GM19468 (cell line): ENCODE results near the gene COP1.

ENCODE experiments used
- ATAC-seq: cut with Tn5 transposase; IDR thresholded peaks from one replicate; pipeline ENCODE4 v1.9.1; 2021; ENCODE audit warnings: mild to moderate bottlenecking, moderate library complexity, moderate number of reproducible peaks; ENCODE audit not compliant: unreplicated experiment; ENCODE audit errors: extremely low read depth

Gene COP1

DNA sequence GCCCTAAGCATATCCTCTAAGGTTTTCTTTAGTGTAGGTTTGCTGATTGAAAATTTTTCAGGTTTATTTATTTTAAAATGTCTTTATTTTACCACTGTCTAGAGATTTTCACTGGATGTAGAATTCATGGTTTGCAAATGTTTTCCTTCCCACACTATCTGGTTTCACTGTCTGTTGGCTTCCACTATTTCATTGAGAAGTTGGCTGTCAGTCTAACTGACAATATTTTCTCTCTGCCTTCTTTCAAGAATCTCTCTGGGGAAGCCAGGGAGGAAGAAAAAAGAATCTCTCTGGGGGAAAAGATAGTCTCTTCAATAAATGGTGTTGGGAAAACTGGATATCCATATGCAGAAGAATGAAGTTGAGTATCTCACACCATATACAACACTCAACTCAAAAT is 226.0 kb downstream of the COP1 start:
- ATAC-seq, result no peak

DNA sequence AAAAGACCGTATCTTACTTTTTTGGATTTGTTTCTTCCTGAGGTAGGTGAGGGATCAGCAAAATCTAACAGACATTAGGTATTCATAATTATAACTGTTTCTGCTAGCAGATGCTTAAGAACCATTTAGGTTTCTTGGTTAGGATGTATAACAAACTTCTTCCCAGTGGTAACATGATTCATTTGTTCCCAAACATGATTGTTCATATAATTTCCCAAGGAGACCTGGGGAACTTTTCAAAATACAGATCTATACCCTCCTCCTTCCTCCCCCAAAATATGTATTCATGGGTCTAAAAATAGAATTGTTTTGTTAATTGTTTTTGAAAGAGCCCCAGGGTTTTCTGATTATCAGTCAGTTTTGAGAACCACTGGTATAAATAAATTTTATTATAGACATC is 228.2 kb downstream of the COP1 start:
- no peak for ATAC-seq

DNA sequence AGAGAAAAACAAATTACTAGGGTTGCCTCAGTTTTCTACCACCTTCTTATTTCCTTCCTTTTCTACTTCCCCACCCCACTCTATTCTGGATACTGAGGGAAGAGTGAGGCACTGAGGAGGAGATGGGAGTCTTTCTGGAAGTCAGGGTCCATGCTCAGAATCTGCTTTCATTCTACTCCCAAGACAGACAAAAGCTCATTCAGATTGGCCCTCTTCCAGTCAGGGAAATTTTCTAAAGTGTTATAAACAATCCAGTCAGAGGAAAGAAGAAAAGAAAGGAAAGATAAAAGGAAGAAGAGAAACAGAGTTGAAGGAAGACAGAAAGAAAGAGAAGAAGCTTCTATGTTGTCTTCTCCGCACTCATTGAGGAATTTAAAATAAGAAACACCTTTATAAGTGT is 228.6 kb downstream of the COP1 start:
- ATAC-seq, result no peak

DNA sequence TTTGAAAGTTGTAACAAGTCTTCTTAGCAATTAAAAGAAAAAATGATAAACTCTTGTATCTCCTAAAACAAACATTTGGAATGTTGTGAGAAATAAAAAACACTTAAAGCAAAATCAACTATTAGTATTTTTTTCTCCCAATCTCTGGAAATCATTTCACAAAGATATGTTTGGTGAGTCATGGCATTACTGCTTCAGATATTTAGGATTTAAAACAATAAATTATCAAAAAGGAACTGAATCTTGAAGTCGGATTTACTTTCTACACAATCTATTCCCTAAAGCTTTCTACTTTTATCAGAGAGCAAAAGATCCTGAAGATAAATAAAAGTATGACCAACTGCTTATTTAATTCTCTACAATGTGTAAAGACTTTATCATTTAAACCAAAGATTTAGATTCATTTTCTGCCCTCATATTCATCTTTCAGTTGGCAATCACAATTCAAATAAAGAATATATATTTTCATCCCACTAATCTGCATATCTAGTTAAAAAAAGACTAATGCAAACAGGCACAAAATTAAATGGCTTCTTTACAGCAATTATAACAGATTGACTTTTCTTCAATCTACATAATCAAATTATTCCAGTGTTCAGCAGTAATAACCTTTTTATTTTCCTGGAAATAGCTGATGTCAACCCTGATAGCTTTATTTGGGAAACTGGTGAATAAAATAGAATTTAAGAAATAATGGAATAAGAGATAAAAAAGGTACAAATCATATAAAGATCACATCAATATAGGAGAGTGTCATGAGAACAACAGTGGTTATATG is 230.0 kb downstream of the COP1 start:
- no peak for ATAC-seq

DNA sequence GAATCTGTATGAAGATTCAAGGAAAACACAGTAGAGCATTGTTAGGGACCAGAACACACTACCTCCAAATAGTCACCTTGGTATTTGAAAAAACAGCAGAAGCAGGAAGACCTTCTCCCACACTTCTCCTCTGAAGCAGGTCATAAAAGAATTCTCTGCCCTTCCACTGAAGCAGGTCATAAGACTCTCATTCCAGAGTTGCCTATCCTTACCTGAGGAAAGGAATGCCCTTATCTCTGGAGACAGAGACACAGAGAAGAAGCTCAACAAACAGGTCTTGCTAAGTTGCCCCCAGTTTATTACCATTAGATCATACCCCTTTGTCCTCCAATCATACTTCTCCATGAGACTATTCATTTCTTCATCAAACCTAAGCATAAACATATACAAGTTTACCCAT is 237.9 kb downstream of the COP1 start:
- ATAC-seq, result no peak

DNA sequence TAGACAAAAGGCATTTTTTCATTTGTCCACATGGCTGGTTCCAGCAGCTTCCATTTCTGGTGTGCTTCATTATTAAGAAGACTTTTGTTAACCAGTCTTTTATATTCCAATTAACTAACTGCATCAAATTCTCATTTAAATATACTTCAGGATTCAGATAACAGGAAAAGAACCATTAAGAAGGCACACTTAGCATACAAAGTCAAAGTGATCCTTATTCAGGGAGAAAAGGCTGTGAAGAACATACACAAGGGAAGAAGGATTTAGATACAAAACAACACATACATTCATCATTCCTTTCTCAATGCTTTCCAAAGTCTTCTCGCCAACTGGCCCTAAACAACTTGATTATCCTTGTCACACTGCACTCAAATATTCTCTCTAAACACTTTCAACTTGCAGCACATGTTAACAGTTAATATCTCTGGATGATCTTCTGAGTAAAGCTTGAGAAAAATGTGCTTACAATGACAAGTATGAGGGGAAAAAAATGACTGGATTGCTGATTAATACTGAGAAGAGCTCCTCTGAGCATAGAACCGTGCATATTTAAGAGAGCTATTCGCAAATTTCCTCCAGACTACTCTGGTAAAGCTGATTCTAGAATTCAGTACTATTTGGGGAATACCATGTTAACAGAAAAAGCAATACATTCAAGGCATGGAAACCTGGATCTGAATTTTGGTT is 238.5 kb downstream of the COP1 start:
- no peak for ATAC-seq

DNA sequence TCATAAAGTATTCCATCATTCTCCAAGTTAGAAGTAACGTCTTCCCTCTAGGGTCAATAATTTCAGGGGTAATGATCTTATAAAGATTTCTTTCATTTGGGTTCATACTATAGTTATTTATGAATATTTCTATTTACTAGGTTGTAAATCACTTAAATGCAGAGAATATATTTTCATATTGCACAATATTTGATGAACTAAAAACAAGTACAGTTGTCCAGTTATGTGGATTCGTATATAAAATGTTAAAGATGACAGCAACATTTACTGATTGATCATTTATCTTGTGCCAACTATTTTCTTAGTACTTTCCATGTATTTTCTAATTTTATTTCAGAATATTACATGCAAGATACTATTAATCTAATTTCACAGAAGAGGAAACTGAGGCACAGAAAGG is 243.3 kb downstream of the COP1 start:
- no peak for ATAC-seq

DNA sequence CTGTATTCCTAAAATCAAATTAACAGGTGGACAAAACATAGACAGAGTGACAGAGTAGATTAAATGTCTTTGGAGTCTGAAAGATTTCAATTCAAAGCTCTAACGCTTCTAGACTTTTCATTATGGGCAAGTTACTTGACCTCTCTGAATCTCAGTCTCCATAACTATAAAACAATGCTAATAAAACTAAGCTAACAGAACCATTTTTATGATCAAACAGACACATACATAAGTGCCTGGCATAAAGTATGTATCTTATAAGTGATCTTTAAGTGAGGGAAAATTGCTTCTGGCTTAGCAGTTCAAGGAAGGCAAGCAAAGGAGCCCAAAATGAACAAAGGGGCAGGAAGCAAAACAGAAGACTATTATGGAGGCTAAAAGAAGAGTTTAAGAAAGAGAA is 246.9 kb downstream of the COP1 start:
- ATAC-seq, result no peak

DNA sequence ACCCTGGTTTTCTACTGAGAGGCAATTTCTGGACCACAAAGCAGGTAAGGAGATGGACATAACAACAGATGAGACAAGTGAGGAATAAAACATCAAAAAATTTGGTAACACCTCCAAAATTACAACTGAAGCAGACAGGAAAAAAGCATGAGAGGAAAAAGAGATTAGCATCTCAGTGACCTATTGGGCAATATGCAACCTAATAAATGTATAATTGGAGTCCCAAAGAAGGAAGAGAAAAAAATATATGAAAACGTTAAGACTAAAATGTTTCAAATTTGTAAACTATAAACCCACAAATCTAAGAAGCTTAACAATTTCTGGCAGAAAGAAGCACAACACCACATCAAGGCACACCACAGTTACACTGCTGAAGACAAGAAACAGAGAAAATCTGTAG is 255.5 kb downstream of the COP1 start:
- ATAC-seq, result no peak

DNA sequence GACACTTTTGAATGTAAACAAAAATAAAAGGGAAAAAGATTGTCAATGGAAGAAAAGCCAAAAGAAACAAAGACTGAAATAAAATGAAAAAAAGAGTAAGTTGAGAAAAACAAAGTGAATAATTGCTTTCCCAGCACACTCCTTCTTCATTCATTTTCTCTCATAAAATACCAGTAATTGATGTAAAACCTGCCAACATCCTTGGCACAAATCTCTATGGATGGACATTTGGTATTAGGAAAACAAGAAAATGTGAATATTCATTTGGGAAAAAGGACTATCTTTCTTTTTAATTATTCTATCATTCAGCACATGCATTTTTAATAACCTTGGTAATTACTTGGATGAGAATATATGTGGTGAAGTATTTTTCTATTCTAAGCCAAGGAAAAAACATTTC is 259.3 kb downstream of the COP1 start:
- no peak for ATAC-seq

DNA sequence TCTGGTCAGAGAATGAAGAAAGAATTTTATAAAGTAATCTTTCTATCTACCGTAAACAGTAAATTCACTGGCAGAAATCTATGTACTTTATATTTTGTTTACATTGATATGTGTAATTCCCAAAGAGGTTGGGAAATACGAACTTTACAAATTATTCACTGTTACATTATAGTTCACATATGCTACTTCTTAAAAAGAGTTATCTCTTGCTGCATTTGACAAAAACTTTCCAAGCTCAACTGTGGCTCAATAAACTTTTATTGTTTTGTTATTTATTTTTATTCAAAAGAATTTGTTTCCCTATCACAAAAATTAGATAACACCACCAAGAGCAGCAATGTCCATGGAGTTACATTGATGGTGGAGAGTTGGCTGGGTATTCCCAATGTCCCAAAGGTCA is 262.5 kb downstream of the COP1 start:
- ATAC-seq, result no peak

DNA sequence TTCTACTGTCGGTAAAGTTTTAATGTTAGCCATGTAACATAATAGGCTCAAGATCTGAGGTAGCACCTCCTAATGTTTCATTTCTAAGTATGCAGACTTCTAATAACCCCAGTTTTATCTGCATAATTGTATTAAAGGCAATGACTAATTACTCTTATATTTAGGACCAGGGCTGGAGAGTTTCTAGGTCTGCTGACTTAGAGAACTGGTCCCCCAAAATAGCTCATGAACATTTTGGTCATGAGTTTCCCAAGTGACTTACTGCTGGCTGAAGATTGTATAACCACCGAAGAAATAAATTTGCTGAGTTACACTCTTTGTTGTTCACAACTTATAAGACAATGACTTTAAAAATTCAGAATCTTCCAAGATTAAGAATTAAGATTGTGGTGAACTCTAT is 265.9 kb downstream of the COP1 start:
- ATAC-seq, result no peak

DNA sequence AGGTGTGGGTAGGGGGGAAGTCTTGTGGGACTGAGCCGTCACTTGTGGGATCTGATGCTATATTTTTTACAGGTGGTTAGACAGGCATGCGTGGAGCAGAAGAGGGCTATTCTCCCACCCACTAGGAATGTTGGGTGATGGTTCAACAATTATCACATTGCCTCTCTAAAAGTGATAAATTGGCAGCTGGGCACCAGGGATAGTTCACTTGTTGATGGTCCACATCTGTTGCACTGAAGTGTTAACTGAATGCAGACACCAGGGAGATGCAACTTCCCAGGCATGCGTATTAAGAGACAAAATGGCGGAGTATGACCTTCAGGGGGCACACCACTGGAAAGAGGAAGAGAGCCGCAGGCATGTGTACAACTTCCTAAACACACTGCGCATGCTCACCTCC is 270.4 kb downstream of the COP1 start:
- no peak for ATAC-seq

DNA sequence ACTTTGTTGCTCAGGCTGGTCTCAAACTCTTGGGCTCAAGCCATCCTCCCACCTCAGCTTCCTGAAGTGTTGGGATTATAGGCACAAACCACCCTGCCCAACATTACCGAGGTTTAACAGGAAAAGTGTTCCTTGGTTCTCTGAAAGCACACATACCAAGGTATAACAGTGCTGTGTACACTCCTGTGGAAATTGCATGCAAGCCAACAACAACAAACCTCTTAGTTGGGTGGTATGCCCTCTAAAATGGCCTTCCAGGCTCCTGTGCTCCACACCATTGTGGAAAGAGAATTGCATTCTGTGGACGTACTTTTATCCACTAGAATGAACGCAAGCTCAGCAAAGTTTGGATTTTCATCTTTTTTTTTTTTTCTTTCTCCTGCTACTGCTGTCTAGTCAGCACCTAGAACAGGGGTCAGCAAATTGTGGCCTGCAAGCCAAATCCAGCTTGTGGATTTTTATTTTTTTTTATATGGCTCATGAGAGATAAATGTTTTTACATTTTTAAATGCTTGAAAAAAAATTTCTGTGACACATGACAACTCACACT is 271.4 kb downstream of the COP1 start:
- ATAC-seq, result no peak

DNA sequence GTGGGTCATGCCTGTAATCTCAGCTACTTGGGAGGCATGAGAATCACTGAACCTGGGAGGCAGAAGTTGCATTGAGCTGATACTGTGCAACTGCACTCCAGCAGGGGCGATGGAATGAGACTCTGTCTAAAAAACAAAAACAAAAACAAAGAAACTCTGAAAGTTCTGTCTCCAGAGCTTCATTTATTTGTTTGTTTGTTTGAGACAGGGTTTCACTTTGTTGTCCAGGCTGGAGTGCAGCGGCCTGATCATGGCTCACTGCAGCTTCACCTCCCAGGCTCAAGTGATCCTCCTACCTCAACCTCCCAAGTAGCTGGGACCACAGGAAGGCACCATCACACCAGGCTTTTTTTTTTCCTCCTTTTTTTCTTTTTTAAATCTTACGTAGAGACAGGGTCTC is 271.9 kb downstream of the COP1 start:
- ATAC-seq, result no peak

DNA sequence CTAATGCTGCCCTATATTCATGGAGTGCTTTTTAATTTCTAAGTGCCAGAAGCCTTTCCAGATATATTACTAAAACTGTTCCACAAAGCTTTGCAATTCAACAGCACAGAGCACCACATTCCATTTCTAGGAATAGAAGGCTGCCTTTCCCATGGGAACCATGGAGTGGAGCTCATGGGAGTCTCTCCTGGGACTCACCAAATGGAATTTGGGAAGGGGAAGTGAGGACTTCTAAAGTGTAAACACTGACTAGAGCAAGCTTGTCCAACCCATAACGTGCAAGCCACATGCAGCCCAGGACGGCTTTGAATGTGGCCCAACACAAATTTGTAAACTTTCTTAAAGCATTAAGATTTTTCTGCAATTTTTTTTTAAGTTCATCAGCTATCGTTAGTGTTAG is 273.3 kb downstream of the COP1 start:
- no peak for ATAC-seq

DNA sequence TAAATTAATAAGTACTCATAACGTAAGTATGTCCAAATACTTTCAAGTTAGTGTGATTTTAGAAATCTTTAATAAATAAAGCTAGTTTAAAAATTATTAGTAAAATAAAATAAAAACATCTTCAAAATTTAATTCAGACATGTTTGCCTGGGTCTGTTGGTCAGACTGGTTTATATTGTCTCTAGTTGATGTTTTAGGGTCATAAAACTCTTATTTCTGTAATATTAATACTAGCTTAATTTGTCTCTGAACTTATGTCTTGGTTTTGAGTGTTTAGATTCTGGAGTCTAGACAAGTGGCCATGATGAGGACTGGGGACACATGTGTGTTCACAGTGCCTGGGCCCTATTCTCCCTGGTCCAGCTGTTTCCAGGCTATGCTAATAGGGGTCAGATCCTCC is 279.1 kb downstream of the COP1 start:
- no peak for ATAC-seq

DNA sequence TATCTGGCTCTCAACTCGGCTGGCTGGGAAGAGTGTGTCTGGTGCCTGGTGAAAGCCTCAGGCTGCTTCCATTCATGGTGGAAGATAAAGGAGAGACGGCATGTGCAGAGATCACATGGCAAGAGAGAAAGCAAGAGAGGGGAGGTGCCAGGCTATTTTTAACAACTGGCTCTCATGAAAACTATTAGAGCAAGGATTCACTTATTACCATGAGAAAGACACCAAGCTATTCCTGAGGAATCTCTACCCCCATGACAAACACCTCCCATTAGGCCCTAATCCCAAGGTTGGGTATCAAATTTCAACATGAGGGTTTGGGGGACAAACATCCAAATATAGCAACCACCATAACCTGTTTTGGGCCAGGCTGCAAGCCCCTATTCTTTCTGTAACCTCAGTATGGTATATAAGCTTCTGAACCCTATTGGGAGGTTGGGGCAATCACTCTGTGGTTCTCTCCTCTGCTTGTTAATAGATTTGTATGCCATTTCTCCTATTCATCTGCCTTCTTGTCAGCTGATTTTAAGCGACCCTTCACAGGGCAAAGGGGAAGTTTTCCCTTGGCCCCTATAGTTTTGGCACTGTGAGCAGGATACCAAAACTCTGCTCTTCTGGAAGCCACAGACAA is 284.7 kb downstream of the COP1 start:
- ATAC-seq, result no peak

DNA sequence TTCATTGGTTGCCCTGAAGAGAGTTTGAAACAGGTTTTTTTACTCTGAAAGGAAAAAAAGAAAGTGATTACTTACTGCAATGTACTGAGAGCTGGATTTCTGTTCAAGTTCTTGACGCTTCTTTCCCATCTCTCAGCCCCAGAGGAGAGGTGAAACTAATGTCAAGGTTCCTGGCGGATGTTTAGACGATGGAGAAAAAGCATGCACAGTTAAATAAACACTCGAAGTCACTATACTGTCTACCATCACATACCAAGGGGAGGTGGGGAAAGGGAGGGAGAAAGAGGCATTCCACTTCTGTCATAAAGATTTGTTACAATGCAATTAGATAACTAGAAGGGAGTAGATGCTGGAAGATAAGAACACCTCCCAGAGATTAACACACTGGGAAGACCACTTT is 286.7 kb downstream of the COP1 start:
- ATAC-seq, result no peak

DNA sequence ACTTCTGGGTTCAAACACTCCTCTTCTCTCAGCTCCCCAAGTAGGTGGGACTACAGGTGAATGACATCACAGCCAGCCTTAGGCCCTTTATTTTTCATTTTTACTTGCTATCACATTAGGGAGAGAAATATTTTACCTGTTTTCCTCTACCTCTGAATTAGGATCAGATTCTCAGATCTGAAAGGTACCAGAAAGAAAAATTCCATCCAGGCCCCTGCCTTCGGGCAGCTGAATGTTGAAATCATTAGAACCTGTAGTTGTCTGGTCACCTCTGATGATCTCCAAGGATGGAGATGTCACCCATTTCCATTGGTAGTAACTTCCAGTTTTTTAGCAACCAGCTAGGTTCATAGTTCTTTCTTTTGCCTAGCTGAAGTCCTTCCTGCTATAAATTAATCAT is 288.1 kb downstream of the COP1 start:
- ATAC-seq, result no peak

DNA sequence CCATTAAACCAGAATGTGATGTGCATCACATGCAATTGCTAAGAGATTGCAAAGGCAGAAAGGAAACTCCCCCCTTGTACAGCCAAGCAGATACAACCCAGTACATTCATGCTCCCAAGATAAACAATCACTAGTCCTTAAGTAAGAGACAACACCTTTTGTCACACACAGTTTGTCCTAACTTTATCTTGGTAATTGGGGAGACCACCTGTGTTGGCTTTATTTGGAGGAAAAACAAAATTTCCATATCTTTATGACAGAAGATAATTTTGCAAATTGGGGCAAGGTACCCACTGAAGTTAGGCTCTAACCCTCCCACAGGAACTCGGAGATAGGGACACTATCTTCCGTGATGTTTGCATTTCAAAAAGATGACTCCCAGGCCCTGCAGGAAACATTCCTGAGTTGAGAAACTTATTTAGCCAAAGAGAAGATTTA is 288.7 kb downstream of the COP1 start:
- ATAC-seq, result no peak
